Measurements from ENCODE around the gene PDZD2.
A peak's percentile ranks its signal among the peaks of the same experiment; 100 is the strongest.
"Not testable (repeated sequence)": the region's sequence is repeated elsewhere in the genome, so short reads cannot be mapped to it uniquely, and the experiment has no call there.

The PDZD2 gene

DNA sequence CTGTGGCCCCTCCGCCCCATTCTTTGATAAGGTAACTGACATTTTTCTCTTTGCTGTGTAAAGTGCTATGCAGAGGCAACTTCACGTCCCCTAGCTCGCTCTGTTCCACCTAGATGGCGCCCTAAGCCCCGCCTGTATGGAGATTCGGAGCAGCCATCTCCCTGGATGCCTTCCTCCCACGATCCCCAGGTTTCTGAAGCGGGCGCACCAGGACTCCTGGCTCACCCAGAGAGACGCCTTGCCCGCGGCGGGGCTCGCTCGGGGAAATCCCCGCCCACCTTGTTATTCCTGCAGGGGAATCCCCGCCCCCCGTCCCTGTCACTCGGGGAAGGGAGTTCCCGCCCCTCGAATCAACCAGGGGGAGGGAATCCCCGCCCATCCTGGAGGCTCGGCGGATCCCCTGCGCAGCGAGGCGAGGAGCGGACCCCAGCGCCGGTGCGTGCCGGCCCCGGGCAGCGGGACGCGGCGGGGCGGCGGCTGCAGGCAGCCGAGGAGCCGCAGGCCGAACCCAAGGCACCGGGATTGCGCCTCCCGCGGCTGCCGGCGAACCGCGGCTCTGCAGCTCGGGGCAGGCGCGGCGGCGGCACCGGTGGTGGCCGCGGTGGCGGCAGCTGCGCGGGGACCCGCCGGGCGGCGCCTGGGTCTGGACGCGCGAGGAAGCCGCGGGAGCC, at the start of gene PDZD2:
PDZD2 (plus strand) TSS at position 384 of the 671 bp plus-strand sequence.
- peak; percentile 68 for DNase-seq

GRCh38 chr5:31593665-31594064, 45.3 kb upstream of the PDZD2 start:
- no peak for DNase-seq

GRCh38 chr5:31596354-31596753, 42.6 kb upstream of the PDZD2 start:
- DNase-seq = no peak

- DNase-seq = peak; percentile 4
Measured at GRCh38 chr5:31598640-31599611, 40.0 kb upstream of the PDZD2 start.

- DNase-seq = not testable (repeated sequence)
Measured at GRCh38 chr5:31602305-31602704, 36.6 kb upstream of the PDZD2 start.

DNA sequence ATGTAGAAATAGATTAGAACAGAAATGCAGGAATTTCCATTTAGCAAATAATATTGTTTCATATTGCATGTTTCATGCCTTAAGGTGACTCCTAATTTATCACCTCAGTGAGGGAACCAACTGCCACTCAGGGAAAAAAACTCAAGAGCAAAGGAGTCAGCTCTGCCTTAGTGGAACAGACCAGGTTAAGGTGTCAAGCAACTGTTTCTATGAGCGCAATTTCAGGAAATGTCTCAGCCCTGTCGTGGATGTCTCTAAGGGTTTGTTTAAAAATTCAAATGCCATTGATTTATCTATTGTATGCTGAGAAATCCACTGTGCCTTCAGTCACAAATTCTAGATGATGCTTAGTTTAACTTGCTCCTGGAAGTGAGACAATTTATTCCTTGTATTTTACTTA, 34.7 kb upstream of the PDZD2 start:
- DNase-seq = no peak

- DNase-seq = no peak
Measured at GRCh38 chr5:31604644-31605043, 34.3 kb upstream of the PDZD2 start.

DNA sequence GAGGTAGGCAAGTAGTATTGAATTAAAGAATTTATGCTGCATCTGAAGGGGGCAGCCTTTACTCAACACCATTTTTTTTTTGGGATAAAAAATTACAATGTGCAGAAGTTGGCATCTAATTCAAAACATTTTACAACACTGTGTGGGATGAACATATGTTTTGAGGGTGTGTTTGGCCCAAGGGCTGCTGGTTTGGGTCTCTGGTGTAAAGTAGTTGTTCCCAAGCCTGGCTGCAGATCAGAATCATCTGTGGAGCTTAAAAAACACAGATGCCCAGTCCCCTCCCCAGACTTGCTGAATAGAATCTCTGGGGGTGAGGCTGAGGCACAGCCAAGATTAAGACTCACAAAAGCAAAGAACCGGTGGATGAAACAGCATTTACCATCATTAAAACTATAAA, 33.0 kb upstream of the PDZD2 start:
- DNase-seq = no peak

GRCh38 chr5:31607546-31607945, 31.4 kb upstream of the PDZD2 start:
- DNase-seq = no peak

- DNase-seq = no peak
Measured at GRCh38 chr5:31611002-31611401, 27.9 kb upstream of the PDZD2 start.

DNA sequence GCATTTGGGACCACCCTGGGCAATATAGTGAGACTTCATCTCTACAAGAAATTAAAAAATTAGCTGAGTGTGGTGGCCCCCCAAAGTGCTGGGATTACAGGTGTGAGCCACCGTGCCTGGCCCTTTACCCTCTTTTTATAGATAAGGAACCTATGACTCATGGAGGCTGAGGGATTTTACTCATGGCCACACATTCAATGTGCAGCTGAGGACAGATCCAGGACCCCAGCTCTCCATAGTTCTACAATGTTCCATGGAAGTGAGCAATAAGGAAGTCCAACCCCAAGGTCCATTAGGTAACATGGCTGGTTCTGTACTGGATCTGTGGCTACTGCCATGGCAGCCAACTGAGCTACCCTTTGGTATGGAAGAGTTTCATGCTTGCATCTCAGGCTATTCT, 25.3 kb upstream of the PDZD2 start:
- DNase-seq = no peak

DNA sequence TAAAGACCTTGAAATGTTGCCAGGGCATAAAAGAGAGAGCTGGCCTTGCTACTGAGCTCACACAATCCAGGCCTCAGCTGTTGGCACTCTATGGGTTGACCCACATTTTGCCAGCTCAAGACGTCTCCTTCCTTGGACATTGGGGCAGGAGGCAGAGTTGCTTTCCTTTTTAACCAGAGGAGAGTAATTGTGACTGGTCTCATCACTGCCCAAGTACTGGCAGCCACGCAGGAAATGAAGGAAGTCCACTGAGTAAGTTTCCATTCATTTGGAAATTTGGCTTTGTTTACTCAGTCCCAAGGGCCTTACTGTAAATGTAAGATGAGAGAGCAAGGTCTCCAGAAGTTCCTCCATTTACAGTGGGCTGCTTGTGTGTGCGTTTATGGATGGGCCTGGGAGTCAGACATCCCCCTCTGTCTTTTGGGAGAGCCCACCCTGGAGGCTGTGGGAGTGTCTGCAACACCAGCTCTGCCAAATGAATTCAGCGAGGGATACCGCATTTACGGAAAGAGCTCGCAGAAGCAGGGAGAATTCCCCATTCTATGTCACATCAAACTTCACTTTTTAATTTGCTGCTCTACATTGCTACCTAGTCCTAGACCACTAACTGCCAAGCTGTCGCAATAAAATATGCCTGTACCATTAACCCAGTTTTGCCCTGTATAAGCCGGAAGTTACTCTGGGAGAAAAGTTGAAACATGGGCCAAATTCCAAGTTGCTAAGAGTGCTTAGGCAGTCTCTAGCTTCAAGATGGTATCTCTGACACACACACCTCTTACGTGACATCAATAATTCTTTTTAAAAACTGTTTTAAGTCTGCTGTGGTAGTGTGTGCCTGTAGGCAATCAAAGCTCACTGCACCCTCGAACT, 24.5 kb upstream of the PDZD2 start:
- no peak for DNase-seq

GRCh38 chr5:31617867-31618266, 21.1 kb upstream of the PDZD2 start:
- DNase-seq = no peak

GRCh38 chr5:31620026-31620425, 18.9 kb upstream of the PDZD2 start:
- peak; percentile 16 for DNase-seq

- no peak for DNase-seq
Measured at GRCh38 chr5:31623249-31623648, 15.7 kb upstream of the PDZD2 start.

DNA sequence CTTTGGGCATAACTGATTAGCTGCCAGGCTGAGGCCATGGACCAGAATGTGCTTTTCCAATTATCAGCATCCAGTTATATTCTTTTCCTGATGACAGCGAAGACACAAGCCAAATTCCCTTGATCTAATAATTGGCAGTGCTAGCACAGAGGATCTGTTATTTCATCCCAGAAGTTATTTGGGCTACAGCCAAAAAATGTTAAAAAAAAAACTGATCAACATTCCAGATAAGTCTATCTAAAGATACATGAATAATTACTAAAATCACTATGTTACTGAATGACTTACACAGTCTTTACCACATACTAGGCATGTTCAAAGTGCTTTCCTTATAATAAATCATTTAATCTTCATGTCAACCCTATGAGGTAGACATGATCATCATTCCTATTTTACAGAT, 13.5 kb upstream of the PDZD2 start:
- no peak for DNase-seq

DNA sequence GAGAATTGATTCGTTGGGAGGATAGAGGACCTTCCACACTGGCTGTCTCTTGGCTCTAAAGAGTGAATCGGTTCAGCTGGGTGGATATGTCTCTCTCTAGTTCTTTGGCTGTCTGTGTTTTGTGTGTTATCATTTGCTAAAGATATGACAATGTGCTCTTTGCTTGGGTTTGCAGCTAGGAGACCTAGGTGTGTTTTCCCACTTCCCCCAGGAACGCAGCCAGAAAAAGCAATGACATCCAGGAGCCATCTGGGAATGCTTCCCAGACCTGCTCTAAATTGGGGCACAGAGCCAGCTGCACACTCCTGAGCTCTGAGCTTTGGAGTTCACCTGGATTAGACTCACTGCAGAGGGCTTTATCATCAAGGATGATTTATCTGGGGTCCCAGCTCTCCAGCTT, 12.8 kb upstream of the PDZD2 start:
- DNase-seq = no peak

DNA sequence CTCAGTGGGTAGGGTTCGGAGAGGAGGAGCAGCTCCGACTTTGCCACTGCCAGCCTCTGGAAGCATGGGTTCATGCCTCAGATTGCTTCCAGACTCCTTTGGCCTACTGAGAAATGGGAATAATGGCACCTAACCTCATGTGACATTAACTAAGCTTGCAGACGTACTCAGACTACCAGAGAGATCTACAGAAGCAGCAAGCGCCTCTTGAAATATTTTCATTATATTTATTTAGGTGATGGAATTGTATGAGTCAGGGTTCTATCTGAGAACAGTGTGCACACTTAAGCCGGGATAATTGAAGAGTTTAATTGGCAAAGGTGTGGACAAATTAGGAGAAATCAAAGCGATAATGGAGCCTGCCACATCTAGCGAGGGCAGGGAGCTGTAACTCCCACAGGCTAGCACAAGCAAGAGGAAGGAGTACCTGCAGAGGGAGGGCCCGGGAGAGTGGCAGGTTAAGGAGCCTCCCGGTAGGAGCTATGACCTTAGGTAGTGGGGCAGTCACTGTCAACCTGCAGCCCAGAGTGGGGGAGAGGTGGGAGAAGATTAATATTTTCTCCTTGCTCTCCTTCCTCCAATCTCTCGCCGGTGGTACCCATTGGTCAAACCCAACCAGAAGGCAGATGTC, 12.2 kb upstream of the PDZD2 start:
- no peak for DNase-seq

GRCh38 chr5:31630931-31631330, 8.0 kb upstream of the PDZD2 start:
- no peak for DNase-seq

DNA sequence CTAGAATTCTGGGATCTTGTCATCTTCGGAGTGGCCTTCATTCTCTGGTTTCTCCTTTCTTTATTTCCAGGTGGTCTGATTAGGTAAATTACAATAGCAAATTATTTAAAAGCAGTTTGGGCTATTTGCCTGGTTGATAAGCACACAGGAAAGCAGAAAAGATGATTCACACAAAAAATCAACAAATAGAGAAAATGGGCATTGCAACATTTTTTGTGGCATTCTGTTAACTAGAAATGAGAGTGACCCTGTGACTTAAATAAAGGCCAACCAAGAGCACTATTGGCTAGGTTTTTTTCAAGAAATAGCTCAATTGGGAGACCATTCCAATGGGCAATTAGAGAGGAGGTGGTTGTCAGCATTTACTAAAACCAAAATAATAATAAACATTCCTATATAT, 6.5 kb upstream of the PDZD2 start:
- DNase-seq = no peak

- no peak for DNase-seq
Measured at GRCh38 chr5:31635446-31635845, 3.5 kb upstream of the PDZD2 start.

DNA sequence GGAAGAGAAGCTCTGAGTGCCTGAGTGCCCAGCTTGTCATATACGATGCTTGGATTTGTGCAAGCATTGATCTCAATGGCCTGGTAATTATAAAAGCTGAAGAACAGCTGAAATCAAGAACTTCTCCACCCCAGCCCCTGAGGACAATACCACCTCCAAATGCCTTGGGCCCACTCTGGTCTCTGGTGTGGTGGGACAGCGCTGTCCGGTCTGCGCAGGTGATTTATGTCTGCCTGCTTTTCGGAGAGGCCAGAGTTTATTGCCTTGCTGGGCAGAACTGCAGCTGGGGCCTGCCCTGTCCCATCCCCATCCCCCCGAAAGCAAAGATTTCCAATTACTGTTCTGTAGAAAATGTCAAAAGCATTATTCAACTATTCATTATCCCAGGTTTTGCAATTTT, 1.1 kb upstream of the PDZD2 start:
- DNase-seq = no peak

DNA sequence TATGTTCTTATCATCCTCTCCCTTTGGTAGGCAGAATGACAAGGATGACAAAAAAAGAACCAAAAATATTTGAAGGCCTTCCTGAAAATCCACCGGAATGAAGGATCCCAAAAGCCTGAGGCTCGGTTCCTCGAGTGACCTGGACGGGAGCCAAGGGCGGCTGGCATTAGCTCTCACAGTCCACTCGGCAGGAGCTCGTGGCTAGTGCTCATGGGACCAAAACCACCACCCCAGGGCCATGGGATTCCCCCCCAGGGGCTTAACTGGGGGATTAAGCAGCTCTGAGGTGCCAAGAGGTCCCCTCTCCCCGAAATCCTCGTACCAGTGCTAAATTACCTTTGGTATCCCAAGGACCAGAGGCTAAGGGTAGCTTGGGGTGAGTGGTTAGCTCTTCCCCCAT, 586 bp upstream of the PDZD2 start:
- no peak for DNase-seq
